ENCODE data around the gene HS2ST1.
A peak's percentile ranks its signal among the peaks of the same experiment; 100 is the strongest.

The HS2ST1 gene

DNA sequence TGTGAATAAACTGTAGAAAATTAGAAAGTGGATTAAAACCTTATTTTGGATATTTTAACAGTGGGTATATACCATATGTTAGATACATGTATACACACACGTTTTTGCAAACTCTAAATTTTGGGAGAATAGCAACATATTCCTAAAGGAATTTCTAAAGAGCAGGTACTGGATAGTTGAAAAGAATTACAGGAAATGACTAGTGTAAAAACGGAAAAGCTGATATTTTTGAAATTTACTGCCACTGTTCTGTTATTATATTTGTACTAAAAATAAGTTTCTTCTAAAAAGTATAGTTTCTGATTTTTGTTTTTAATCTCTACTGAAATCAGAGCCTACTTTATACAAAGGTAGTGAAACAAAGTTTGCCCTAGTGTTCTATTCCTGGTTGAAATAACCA is 114.1 kb downstream of the HS2ST1 start:
- DNase-seq (ENCODE audit: low spot score) = no peak

DNA sequence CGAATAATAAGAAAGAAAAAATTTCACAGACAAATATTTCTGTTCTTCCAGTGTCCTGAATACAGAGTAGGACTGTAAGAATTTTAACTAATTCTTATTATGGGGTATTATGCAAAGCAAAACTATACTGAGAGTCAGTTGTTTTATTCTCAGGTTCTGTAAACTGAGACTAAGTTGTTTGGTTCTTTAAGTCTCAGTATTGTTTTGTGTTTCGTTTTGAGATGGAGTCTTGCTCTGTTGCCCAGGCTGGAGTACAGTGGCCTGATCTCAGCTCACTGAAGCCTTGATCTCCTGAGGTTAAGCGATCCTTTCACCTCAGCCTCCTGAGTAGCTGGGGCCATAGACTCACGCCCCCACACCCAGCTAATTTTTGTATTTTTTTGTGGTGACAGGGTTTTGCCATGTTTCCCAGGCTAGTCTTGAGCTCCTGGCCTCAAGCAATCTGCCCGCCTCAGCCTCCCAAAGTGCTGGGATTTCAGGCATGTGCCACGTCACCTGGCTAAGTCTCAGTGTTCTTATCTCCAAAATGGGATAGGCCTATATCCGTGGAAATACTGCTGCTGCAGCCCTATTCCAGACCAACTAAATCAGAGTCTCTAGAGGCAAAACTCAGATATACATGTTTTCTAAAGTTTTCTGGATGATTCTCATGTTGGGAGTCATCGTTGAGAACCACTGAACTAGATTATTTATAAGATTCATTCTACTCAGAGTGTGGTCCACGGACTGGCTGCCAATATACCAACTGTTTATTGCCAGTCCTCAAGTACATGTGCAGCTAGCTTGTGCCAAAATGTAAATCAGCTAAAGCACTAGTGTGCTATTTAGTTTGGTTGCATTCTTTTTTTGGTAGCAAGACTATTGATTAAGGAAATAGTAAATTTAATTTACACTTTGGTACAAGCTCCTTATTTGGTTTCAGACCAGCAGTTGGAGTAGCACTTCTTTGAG is 116.6 kb downstream of the HS2ST1 start:
- TF ChIP-seq, protein P1, sequence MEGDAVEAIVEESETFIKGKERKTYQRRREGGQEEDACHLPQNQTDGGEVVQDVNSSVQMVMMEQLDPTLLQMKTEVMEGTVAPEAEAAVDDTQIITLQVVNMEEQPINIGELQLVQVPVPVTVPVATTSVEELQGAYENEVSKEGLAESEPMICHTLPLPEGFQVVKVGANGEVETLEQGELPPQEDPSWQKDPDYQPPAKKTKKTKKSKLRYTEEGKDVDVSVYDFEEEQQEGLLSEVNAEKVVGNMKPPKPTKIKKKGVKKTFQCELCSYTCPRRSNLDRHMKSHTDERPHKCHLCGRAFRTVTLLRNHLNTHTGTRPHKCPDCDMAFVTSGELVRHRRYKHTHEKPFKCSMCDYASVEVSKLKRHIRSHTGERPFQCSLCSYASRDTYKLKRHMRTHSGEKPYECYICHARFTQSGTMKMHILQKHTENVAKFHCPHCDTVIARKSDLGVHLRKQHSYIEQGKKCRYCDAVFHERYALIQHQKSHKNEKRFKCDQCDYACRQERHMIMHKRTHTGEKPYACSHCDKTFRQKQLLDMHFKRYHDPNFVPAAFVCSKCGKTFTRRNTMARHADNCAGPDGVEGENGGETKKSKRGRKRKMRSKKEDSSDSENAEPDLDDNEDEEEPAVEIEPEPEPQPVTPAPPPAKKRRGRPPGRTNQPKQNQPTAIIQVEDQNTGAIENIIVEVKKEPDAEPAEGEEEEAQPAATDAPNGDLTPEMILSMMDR (IDR thresholded peaks at IDR 0.05; ENCODE audit: extremely low read depth, missing control alignments) = no peak
- peak; percentile 3 for DNase-seq (ENCODE audit: low spot score)

More for the DNA sequence above, 114.1 kb downstream of the HS2ST1 start:
- TF ChIP-seq, protein P1 (IDR thresholded peaks at IDR 0.05; ENCODE audit: extremely low read depth, missing control alignments) = no peak

DNA sequence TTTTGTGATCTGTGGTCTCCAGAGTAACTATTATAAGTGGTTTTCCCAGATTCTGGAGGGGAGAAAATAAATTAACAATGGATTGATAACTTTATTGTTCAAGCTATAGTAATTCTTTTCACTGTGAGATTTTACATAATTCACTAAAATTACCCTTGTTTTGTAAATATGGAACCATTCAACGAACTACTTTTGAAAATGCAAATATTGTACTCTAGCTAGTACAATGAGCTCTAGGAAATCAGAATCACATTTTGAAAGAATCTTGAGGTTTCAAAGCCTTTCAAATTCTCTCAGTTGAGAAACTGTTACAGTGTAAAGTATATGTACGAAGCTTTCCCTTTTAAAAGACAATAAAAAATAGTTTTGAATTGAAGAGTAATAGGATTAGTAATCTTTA is 119.9 kb downstream of the HS2ST1 start:
- no peak for DNase-seq (ENCODE audit: low spot score)
- TF ChIP-seq, protein P1 (IDR thresholded peaks at IDR 0.05; ENCODE audit: extremely low read depth, missing control alignments) = no peak

DNA sequence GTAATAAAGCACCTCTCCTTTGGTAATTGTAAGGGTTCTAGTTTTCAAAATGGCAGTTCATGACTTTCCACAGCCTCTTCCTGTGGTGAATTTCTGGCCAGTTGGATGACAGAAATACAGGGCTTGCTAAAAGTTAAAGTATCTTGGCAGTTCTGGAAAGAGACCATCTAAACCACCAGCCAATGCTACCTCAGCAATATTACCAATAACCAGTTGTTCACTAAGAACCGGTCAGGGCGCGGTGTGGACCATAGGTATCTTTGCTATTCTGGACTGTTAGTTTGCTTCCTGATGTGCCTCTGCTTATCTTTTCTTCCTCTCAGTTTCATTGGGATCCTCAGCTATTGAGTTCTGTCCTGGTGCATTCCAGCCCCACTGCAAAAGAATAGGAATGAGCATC is 124.7 kb downstream of the HS2ST1 start:
- TF ChIP-seq, protein P1 (IDR thresholded peaks at IDR 0.05; ENCODE audit: extremely low read depth, missing control alignments) = no peak

DNA sequence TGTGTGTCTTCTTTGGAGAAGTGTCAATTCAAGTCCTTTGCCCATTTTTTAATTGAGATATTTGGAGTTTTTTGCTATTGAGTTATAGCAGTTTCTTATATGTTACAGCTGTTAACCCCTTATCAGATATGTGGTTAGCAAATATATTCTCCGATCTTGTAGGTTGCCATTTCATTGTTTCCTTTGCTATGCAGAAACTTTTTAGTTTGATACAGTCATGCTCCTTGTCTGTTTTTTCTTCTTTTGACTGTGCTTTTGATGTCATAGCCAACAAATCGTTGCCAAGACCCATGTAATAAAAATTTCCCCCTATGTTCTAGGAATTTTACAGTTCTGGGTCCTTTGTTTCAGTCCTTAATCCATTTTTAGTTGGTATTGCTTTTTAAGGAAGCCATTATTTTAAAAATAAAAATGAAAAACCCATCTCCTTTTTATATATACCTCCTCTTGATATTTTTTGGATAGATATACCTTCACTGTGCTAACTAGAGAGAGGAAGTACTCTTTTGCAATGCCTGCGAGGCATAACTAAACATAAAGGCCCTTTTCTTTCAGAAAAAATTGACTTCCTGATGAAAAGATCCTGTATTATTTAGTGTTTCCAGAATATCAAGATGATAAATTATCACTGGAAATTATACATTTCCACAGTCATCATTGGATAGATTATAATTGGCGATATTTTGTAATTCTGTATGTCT is 127.8 kb downstream of the HS2ST1 start:
- TF ChIP-seq, protein P1 (IDR thresholded peaks at IDR 0.05; ENCODE audit: extremely low read depth, missing control alignments) = no peak

More for the DNA sequence above, 124.7 kb downstream of the HS2ST1 start:
- DNase-seq (ENCODE audit: low spot score) = no peak

DNA sequence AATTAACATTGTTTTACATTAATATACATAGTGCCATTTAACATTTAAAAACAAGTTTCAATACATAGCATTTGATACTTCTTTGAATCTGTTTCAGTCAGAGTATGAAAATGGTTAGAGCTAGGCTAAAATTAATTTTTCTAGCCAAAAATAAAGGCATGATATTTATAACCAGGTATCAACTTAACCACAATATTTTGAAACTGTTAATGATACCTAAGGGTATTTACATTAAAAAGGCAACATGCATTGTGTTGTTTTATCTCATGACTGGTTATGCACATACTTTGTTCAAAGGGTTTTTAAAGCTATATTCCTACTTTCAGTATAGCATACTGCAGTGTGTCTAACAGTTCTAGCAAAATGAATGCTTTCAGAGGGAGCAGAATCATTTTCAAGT is 130.0 kb downstream of the HS2ST1 start:
- no peak for DNase-seq (ENCODE audit: low spot score)
- TF ChIP-seq, protein P1 (IDR thresholded peaks at IDR 0.05; ENCODE audit: extremely low read depth, missing control alignments) = no peak

More for the DNA sequence above, 127.8 kb downstream of the HS2ST1 start:
- no peak for DNase-seq (ENCODE audit: low spot score)

DNA sequence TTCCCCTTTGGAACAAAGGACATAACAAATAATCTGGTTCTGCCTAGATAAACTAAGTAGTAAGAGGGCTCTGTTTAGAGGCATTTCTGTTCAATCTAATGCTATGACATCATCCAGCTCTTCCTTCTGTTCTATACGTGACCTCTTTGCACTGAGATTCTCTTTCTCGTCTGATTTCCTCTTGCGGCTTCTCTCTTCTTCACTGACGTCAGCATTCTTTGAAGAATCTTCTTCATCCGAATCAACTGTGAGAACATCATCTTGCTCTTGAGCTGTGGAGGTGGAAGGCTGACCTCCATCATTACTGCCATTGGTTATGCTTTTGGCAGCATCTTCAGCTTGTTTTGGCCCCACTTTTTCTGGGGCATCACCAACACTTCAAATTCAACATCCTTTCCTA is 130.4 kb downstream of the HS2ST1 start:
- TF ChIP-seq, protein P1 (IDR thresholded peaks at IDR 0.05; ENCODE audit: extremely low read depth, missing control alignments) = no peak
- no peak for DNase-seq (ENCODE audit: low spot score)
